A549 (cell line): ENCODE measurements around the gene SLAIN2. TPM values are rescaled to one million over a fixed set of nuclear protein-coding genes. Genes with fewer than 3 reads are reported as not detected.

ENCODE experiments used
- ATAC-seq, 2 experiments: fragments of 200-7000 bp in 1 of 2; fragments of >200 bp in 1 of 2; cut with Nextera tagmentation in 1 of 2; cut with Tn5 transposase in 1 of 2; 3 replicates each; pipeline versions ENCODE4 v1.8.0 to v1.9.1; 2018 to 2020; ENCODE audit warnings: mild to moderate bottlenecking in 1 of 2, moderate library complexity in 1 of 2
- CTCF ChIA-PET: fragments of 300-600 bp; sonication (Branson Sonifier 250); formaldehyde crosslinking; extraction: SDS; loops from one replicate; lab custom pipeline; 2021; ENCODE audit warnings: antibody characterized with exemption, inconsistent platforms; lab: Yijun Ruan, JAX
- POLR2A ChIA-PET: fragments of 350-600 bp; formaldehyde crosslinking; extraction: SDS; loops from one replicate; lab custom pipeline; 2021; ENCODE audit warnings: antibody characterized with exemption, inconsistent platforms; lab: Yijun Ruan, JAX
- DNase-seq, 2 experiments: peaks; one replicate each; pipeline versions ENCODE4 v3.0.0 to v3.0.0-alpha.2; 2011 to 2016; ENCODE audit warnings: low read depth in 1 of 2, low spot score in 1 of 2
- FAIRE-seq: peaks from 2 replicates; lab custom pipeline; 2011; peaks lifted over from hg19 to GRCh38; lab: Jason Lieb, UNC
- H3K27ac ChIP-seq, 2 experiments: fragments of >200 bp; sonication (Bioruptor Twin); formaldehyde crosslinking; 3 replicates each; pipeline ENCODE4 v1.5.1; 2016 to 2017
- H3K4me1 ChIP-seq: fragments of >200 bp; sonication (Bioruptor Twin); formaldehyde crosslinking; 3 replicates; pipeline ENCODE4 v1.6.1; 2016
- H3K4me2 ChIP-seq: fragments of >200 bp; sonication (Bioruptor Twin); formaldehyde crosslinking; 3 replicates; pipeline ENCODE4 v1.6.1; 2016
- H3K4me3 ChIP-seq: fragments of >200 bp; sonication (Bioruptor Twin); formaldehyde crosslinking; 3 replicates; pipeline ENCODE4 v1.5.1; 2016
- H3K9me3 ChIP-seq: fragments of >200 bp; sonication (Bioruptor Twin); formaldehyde crosslinking; 3 replicates; pipeline ENCODE4 v1.6.1; 2016
- BHLHE40 ChIP-seq: IDR thresholded peaks from 2 replicates; pipeline ENCODE4 v1.6.1; 2012; ENCODE audit warnings: low read depth, low read length, inconsistent platforms
- CEBPB ChIP-seq, 2 experiments: fragments of >200 bp in 1 of 2; sonication (Bioruptor Twin) in 1 of 2; formaldehyde crosslinking in 1 of 2; IDR thresholded peaks; 2 replicates each; pipeline ENCODE4 v1.6.1; 2012 to 2016
- CHD2 ChIP-seq: fragments of 150-350 bp; IDR thresholded peaks from 2 replicates; pipeline ENCODE4 v1.6.1; 2014; ENCODE audit warnings: low read length; ENCODE audit not compliant: partially characterized antibody
- EHF ChIP-seq: fragments of 250-450 bp; sonication (Bioruptor Pico); IDR thresholded peaks from 2 replicates; pipeline ENCODE4 v1.5.0; 2020; ENCODE audit warnings: mild to moderate bottlenecking
- EP300 ChIP-seq, 2 experiments: fragments of >200 bp; sonication (Bioruptor Twin); formaldehyde crosslinking; IDR thresholded peaks; 2 replicates in 1 of 2; 3 replicates in 1 of 2; pipeline ENCODE4 v1.6.1; 2016 to 2017
- FOSL2 ChIP-seq, 2 experiments: fragments of 450-650 bp in 1 of 2; fragments of >200 bp in 1 of 2; sonication (Bioruptor Twin) in 1 of 2; formaldehyde crosslinking; IDR thresholded peaks; 2 replicates each; pipeline versions ENCODE4 v1.5.0 to v1.6.1; 2016 to 2020; ENCODE audit warnings: mild to moderate bottlenecking in 1 of 2, moderate library complexity in 1 of 2
- HOXA7 ChIP-seq: fragments of 250-450 bp; sonication (Bioruptor Pico); IDR thresholded peaks from 2 replicates; pipeline ENCODE4 v1.5.0; 2020; ENCODE audit warnings: mild to moderate bottlenecking, moderate library complexity
- HOXB13 ChIP-seq: fragments of 250-450 bp; sonication (Bioruptor Pico); IDR thresholded peaks from 2 replicates; pipeline ENCODE4 v1.5.0; 2020; ENCODE audit warnings: low read depth, mild to moderate bottlenecking, moderate library complexity
- HOXB5 ChIP-seq: fragments of 250-450 bp; sonication (Bioruptor Pico); IDR thresholded peaks from 2 replicates; pipeline ENCODE4 v1.5.0; 2020; ENCODE audit warnings: mild to moderate bottlenecking, moderate library complexity
- MAZ ChIP-seq: fragments of 150-350 bp; IDR thresholded peaks from 2 replicates; pipeline ENCODE4 v1.6.1; 2014; ENCODE audit warnings: antibody characterized with exemption, low read depth, low read length, borderline replicate concordance
- MYC ChIP-seq: IDR thresholded peaks from 2 replicates; pipeline ENCODE4 v1.6.1; 2012; ENCODE audit warnings: mild to moderate bottlenecking, inconsistent platforms, low read length, improper control_type of control experiment, borderline replicate concordance
- RAD21 ChIP-seq, 2 experiments: fragments of >200 bp in 1 of 2; sonication (Bioruptor Twin) in 1 of 2; formaldehyde crosslinking in 1 of 2; IDR thresholded peaks in 1 of 2; conservative IDR thresholded peaks in 1 of 2; 2 replicates in 1 of 2; 3 replicates in 1 of 2; pipeline ENCODE4 v1.6.1; 2012 to 2018; ENCODE audit warnings: inconsistent platforms in 1 of 2
- SMC3 ChIP-seq: fragments of >200 bp; sonication (Bioruptor Twin); formaldehyde crosslinking; IDR thresholded peaks from 3 replicates; pipeline ENCODE4 v1.6.1; 2018; ENCODE audit warnings: inconsistent platforms
- TFCP2L1 ChIP-seq: fragments of 250-450 bp; sonication (Bioruptor Pico); IDR thresholded peaks from 2 replicates; pipeline ENCODE4 v1.5.0; 2021; ENCODE audit warnings: mild to moderate bottlenecking
- TP53 ChIP-seq: fragments of 250-450 bp; sonication (Bioruptor Pico); IDR thresholded peaks from 2 replicates; pipeline ENCODE4 v1.5.0; 2021; ENCODE audit warnings: mild to moderate bottlenecking, moderate library complexity
- ZC3H11A ChIP-seq: fragments of 450-650 bp; IDR thresholded peaks from 2 replicates; pipeline ENCODE4 v1.6.1; 2014; ENCODE audit warnings: antibody characterized with exemption, mild to moderate bottlenecking
- ZSCAN20 ChIP-seq: fragments of 250-450 bp; sonication (Bioruptor Pico); IDR thresholded peaks from 2 replicates; pipeline ENCODE4 v1.8.0; 2022; ENCODE audit warnings: mild to moderate bottlenecking, moderate library complexity
- WGBS: methylation state at CpG from one replicate; pipeline ENCODE4 v1.1.6; 2017; ENCODE audit errors: missing lambda C conversion rate; 5-methylcytosine and 5-hydroxymethylcytosine counted together
- polyA plus RNA-seq, 4 experiments: library from polyadenylated mRNA; depleted of rRNA in 3 of 4; stranded (reverse); fragments of >200 nt; fragmentation: RNase III in 1 of 4; extraction: RNeasy Plus Mini Kit Qiagen cat#74134 plus additional on column Dnase treatment in 1 of 4; gene quantifications; 2 replicates in 3 of 4; 3 replicates in 1 of 4; pipeline ENCODE4 v1.2.3, GENCODE V29; 2011 to 2017
- TF ChIP-seq, protein P1 (sequence below): fragments of >200 bp; sonication (Bioruptor Twin); formaldehyde crosslinking; IDR thresholded peaks from 3 replicates; pipeline ENCODE4 v1.6.1; 2016
- TF ChIP-seq, protein P2 (sequence below): fragments of 450-650 bp; IDR thresholded peaks from 2 replicates; pipeline ENCODE4 v1.6.1; 2014; ENCODE audit warnings: antibody characterized with exemption
- TF ChIP-seq, protein P3 (sequence below): fragments of 250-450 bp; sonication (Bioruptor Pico); IDR thresholded peaks from 2 replicates; pipeline ENCODE4 v1.5.0; 2020; ENCODE audit warnings: low read depth, mild to moderate bottlenecking, moderate library complexity
- TF ChIP-seq, protein P4 (sequence below): fragments of >200 bp; sonication (Bioruptor Twin); formaldehyde crosslinking; IDR thresholded peaks from 3 replicates; pipeline ENCODE4 v1.5.1; 2016
- TF ChIP-seq, protein P5 (sequence below): fragments of >200 bp; sonication (Bioruptor Twin); formaldehyde crosslinking; IDR thresholded peaks from 2 replicates; pipeline ENCODE4 v1.6.1; 2016
- TF ChIP-seq, protein P6 (sequence below): IDR thresholded peaks from 2 replicates; pipeline ENCODE4 v1.6.1; 2012; ENCODE audit warnings: low read depth, borderline replicate concordance

SLAIN2 gene
- polyA plus RNA-seq, 2 of the 4 experiments (the other 2 are of a cell fraction) = 14.4 to 14.6 TPM

DNA sequence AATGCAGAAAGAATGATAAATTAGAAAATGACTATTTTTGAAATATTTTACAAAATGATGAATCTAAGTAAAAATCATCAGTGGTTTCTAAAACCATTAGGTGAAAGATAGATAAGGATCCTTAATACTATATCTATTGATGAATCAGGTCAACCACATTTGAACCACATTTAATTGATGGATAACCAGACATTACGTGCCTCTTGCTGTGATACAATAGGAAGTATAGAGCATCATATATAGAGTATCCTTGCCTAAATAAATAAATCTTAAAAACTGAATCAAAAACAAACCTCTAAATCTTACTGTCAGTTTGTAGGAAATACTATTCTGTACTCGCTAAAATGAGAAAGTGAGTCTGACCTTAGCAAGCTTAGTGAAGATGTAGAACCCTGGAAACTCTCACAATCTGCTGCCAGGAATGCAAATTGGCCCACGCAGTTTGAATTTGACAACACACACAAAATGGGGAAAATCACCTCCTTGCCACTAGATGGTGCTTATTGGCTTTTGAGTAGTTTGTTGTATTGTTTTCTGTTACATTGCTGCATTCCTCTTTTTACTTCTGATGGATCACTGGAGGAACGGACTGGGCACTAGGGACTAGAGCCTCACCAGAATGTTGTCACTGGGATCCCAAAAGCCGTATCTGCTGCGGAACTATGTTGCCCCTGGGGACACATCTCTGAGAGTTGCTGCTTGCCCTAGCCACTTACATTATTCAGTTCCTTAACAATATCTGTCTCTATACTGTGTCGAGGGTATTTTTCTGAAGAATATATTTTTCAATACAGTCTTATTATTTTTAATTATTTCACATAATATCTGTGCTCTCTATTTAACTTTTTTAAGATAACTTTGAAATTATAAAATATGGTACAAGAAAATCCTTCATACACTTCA, 25.4 kb upstream of the SLAIN2 start:
- Histone ChIP-seq H3K4me3 (no peak overlapping the region), H3K4me2 (peak overlapping the region; percentile 37; the same call in 2 of the 3 replicates), H3K27ac (no peak overlapping the region), H3K4me1 (no peaks in the 10 kb centered on the region), H3K9me3 (no peaks in the 10 kb centered on the region)
- ChIA-PET CTCF (interaction anchor here (1.3 to 2.0 kb wide), 3 partner anchors 15 to 230 kb away, joined by 4 to 7 read pairs (median 5); no protein-coding TSS in a partner anchor), POLR2A (no interaction called here)
- DNase-seq = peak; percentile 27 to 64
- TF ChIP-seq, protein P1, sequence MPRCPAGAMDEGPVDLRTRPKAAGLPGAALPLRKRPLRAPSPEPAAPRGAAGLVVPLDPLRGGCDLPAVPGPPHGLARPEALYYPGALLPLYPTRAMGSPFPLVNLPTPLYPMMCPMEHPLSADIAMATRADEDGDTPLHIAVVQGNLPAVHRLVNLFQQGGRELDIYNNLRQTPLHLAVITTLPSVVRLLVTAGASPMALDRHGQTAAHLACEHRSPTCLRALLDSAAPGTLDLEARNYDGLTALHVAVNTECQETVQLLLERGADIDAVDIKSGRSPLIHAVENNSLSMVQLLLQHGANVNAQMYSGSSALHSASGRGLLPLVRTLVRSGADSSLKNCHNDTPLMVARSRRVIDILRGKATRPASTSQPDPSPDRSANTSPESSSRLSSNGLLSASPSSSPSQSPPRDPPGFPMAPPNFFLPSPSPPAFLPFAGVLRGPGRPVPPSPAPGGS = no peak
- no peak for TF ChIP-seq CEBPB (IDR thresholded peaks at IDR 0.05)
- TF ChIP-seq, protein P2, sequence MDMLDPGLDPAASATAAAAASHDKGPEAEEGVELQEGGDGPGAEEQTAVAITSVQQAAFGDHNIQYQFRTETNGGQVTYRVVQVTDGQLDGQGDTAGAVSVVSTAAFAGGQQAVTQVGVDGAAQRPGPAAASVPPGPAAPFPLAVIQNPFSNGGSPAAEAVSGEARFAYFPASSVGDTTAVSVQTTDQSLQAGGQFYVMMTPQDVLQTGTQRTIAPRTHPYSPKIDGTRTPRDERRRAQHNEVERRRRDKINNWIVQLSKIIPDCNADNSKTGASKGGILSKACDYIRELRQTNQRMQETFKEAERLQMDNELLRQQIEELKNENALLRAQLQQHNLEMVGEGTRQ = no peak
- TF ChIP-seq EP300 (IDR thresholded peaks at IDR 0.05) = no peak
- TF ChIP-seq FOSL2 (IDR thresholded peaks at IDR 0.05) = no peak
- no peak for TF ChIP-seq FOSL2 (CRISPR knock-in tag; IDR thresholded peaks at IDR 0.05)
- TF ChIP-seq HOXA7 = no peak
- no peak for TF ChIP-seq ZSCAN20 (CRISPR knock-in tag)
- no peak for TF ChIP-seq HOXB5 (CRISPR knock-in tag)
- no peak for TF ChIP-seq ZC3H11A
- TF ChIP-seq, protein P3, sequence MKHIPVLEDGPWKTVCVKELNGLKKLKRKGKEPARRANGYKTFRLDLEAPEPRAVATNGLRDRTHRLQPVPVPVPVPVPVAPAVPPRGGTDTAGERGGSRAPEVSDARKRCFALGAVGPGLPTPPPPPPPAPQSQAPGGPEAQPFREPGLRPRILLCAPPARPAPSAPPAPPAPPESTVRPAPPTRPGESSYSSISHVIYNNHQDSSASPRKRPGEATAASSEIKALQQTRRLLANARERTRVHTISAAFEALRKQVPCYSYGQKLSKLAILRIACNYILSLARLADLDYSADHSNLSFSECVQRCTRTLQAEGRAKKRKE (CRISPR knock-in tag) = no peak
- TF ChIP-seq TFCP2L1 (CRISPR knock-in tag) = no peak
- TF ChIP-seq BHLHE40 = no peak
- peak; percentile 77 for TF ChIP-seq RAD21 (conservative IDR thresholded peaks at IDR 0.05 in 1 of 2, IDR thresholded peaks at IDR 0.05 in 1 of 2)
- TF ChIP-seq, protein P4, sequence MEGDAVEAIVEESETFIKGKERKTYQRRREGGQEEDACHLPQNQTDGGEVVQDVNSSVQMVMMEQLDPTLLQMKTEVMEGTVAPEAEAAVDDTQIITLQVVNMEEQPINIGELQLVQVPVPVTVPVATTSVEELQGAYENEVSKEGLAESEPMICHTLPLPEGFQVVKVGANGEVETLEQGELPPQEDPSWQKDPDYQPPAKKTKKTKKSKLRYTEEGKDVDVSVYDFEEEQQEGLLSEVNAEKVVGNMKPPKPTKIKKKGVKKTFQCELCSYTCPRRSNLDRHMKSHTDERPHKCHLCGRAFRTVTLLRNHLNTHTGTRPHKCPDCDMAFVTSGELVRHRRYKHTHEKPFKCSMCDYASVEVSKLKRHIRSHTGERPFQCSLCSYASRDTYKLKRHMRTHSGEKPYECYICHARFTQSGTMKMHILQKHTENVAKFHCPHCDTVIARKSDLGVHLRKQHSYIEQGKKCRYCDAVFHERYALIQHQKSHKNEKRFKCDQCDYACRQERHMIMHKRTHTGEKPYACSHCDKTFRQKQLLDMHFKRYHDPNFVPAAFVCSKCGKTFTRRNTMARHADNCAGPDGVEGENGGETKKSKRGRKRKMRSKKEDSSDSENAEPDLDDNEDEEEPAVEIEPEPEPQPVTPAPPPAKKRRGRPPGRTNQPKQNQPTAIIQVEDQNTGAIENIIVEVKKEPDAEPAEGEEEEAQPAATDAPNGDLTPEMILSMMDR = peak; percentile 62
- peak; percentile 76 for TF ChIP-seq SMC3
- TF ChIP-seq, protein P5, sequence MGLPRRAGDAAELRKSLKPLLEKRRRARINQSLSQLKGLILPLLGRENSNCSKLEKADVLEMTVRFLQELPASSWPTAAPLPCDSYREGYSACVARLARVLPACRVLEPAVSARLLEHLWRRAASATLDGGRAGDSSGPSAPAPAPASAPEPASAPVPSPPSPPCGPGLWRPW = no peak
- peak; percentile 78 to 84; a peak in 5 of 6 replicates for ATAC-seq
- FAIRE-seq = no peak
- 14% methylated on average over 7 of the region's 7 CpGs for WGBS

DNA sequence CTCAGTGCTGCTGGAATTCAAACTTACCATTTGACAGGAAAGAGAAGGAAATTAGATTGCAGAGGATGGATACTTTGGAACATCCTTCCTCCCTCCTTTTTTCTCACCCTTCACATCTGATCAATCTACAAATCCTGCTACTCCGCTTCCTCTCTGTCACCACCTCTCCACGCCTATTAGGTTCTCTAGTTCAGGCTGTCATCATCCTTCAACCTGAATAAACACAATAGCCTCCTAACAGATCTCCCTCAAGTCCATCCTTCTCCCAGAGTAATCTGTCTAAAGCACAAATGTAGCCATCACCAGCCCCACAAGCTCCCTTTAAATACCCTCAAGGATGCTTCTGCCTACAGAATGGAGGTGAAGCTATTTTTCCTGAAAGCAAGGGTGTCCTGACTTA, 20.0 kb upstream of the SLAIN2 start:
- FAIRE-seq (no peak), DNase-seq (no peak)

More for the DNA sequence above, 20.0 kb upstream of the SLAIN2 start:
- no peak for ATAC-seq
- Histone ChIP-seq H3K9me3 (no peaks in the 10 kb centered on the region), H3K4me1 (no peaks in the 10 kb centered on the region), H3K4me2 (no peak overlapping the region), H3K27ac (no peak overlapping the region), H3K4me3 (no peak overlapping the region)
- TF ChIP-seq ZSCAN20 (CRISPR knock-in tag) (no peak), HOXB13 (CRISPR knock-in tag) (no peak), CHD2 (no peak), MYC (no peak), MAZ (no peak), TP53 (CRISPR knock-in tag) (no peak), HOXB5 (CRISPR knock-in tag) (no peak), EHF (no peak), RAD21 (conservative IDR thresholded peaks at IDR 0.05 in 1 of 2, IDR thresholded peaks at IDR 0.05 in 1 of 2) (no peak)
- TF ChIP-seq, protein P1 = no peak
- TF ChIP-seq, protein P3 (CRISPR knock-in tag) = no peak
- TF ChIP-seq, protein P4 = no peak
- TF ChIP-seq, protein P6, sequence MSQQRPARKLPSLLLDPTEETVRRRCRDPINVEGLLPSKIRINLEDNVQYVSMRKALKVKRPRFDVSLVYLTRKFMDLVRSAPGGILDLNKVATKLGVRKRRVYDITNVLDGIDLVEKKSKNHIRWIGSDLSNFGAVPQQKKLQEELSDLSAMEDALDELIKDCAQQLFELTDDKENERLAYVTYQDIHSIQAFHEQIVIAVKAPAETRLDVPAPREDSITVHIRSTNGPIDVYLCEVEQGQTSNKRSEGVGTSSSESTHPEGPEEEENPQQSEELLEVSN = no peak
- WGBS = 81% methylated on average over 2 of the region's 2 CpGs
- ChIA-PET CTCF (no interaction called here), POLR2A (no interaction called here)
